ENCODE results near the gene SBNO1. TPM values are rescaled to one million over a fixed set of nuclear protein-coding genes. Genes with fewer than 3 reads are reported as not detected.

The SBNO1 gene
- total RNA-seq, 1 experiment from 2014 or later = 23.3 TPM

DNA sequence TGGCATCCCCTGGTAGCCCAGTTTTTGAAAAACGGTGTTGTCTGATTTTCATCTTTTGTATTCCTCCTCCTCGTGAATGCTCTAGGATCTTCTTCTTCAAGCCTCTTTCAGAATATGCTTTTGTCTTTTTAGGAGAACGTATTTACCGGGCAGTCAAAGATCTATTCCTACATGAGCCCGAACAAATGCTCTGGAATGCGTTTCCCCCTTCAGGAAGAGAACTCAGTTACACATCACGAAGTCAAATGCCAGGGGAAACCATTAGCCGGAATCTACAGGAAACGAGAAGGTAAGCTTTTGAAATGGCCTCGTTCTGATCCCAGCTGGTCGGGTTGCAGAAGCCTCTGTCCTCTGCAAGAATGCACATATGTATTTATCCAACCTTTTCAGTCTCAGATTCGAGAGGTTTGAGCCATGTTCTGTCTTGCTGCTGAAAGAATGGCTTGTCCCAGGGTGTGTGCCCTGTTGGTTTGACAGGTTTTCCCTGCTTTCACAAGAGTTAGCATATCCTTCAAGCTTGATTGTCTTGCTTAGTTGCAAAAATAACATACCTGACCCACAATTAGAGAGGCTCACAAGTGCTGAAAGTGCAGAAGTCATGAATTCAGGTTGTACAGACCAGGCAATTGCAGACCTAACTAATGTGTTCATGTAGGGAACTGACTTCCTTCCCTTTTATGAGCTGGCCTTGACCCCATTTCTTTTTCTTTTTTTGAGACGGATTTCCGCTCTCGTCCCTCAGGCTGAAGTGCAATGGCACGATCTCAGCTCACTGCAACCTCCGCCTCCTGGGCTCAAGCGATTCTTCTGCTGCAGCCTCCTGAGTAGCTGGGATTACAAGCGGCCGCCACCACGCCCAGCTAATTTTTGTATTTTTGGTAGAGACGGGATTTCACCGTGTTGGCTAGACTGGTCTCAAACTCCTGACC is 26.1 kb upstream of the SBNO1 start:
- no peaks in the 10 kb centered on the region for H3K9me3 ChIP-seq (ENCODE audit: low read length)
- peaks cover 30% of the 10 kb centered on the region; the same call in 1 of the 2 replicates for H3K36me3 ChIP-seq (ENCODE audit: low read depth, low read length)
- POLR2A ChIA-PET (ENCODE audit: unreplicated experiment) = no interaction called here
- no peak overlapping the region for H3K27ac ChIP-seq (ENCODE audit: low read length)
- H3K79me2 ChIP-seq (ENCODE audit: low read length) = peaks cover 65% of the 10 kb centered on the region
- peak overlapping the region; percentile 92 for H3K4me3 ChIP-seq (ENCODE audit: low read length)
- CTCF ChIA-PET = no interaction called here
- H2AFZ ChIP-seq (ENCODE audit: low read length) = no peak overlapping the region; the same call in 1 of the 2 replicates
- ATAC-seq = no peak
- intact Hi-C loops (cut with micrococcal nuclease) = no loop called here
- H3K4me2 ChIP-seq (ENCODE audit: low read length) = peak overlapping the region; percentile 91
- H3K9ac ChIP-seq (ENCODE audit: low read length) = peak overlapping the region; percentile 83
- TF ChIP-seq, protein P1, sequence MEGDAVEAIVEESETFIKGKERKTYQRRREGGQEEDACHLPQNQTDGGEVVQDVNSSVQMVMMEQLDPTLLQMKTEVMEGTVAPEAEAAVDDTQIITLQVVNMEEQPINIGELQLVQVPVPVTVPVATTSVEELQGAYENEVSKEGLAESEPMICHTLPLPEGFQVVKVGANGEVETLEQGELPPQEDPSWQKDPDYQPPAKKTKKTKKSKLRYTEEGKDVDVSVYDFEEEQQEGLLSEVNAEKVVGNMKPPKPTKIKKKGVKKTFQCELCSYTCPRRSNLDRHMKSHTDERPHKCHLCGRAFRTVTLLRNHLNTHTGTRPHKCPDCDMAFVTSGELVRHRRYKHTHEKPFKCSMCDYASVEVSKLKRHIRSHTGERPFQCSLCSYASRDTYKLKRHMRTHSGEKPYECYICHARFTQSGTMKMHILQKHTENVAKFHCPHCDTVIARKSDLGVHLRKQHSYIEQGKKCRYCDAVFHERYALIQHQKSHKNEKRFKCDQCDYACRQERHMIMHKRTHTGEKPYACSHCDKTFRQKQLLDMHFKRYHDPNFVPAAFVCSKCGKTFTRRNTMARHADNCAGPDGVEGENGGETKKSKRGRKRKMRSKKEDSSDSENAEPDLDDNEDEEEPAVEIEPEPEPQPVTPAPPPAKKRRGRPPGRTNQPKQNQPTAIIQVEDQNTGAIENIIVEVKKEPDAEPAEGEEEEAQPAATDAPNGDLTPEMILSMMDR (conservative IDR thresholded peaks at IDR 0.05; ENCODE audit: low read depth, low read length) = no peak
- TF ChIP-seq EZH2phosphoT487 (IDR thresholded peaks at IDR 0.05; ENCODE audit: borderline replicate concordance, low read length) = no peak
- TF ChIP-seq EZH2 (IDR thresholded peaks at IDR 0.05; ENCODE audit: low read length, unreplicated experiment) = no peak
- H3K27me3 ChIP-seq (ENCODE audit: low read length) = no peaks in the 10 kb centered on the region
- no peaks in the 10 kb centered on the region for H4K20me1 ChIP-seq (ENCODE audit: low read length)
- BruUV-seq (replicated peaks) = TSS peak; percentile 27
- H3F3A ChIP-seq (ENCODE audit: low read length, unreplicated experiment) = no peaks in the 10 kb centered on the region
- no peak for DNase-seq
- no peaks in the 10 kb centered on the region for H3K9me2 ChIP-seq (replicated peaks; ENCODE audit: low read length)
- H3K4me1 ChIP-seq (ENCODE audit: insufficient read depth, low read length) = peaks cover 18% of the 10 kb centered on the region

DNA sequence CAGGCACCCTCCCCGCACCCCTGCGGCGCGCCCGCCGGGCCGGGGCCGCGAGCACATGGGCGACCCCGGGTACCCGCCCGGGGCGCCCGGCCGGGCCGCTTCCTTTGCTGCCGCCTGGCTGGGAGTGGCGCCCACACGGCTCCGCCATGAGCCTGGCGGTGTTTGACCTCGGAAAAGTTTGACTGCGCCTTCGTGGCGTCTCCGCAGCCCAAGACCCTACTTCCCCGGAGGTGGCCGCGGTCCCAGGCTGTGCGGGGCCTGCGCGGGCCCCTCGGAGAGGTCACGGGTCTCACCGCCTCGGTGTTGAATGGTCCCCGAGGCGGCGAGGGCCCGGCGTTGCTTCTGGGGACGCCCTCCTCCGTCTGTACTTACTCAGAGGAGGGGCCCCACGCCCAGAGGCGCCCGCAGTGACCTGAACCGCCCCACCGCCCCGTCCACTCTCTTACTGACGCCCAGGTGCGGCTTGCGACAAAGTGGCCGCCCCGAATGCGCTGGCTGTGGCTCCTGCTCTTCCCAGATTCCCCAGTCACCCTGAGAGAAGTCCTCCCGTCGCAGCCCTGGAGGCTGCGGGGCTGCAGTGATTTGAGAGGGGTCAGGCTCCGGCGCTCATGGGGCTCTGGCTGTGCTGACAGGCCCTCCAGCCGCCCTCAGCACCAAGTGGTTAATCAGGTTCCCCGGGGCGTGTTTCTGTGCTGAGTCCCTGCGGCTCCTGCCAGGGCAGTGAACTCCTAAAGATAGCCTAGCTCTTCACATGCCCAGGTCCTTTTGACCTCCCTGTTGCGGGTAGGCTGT is 25.1 kb upstream of the SBNO1 start:
- Histone ChIP-seq H3K4me2 (ENCODE audit: low read length) (peak overlapping the region; percentile 91), H2AFZ (ENCODE audit: low read length) (peak overlapping the region; percentile 82), H3K9me3 (ENCODE audit: low read length) (no peaks in the 10 kb centered on the region), H3K4me1 (ENCODE audit: insufficient read depth, low read length) (peaks cover 23% of the 10 kb centered on the region), H3K27me3 (ENCODE audit: low read length) (no peaks in the 10 kb centered on the region), H3F3A (ENCODE audit: low read length, unreplicated experiment) (no peaks in the 10 kb centered on the region), H4K20me1 (ENCODE audit: low read length) (no peaks in the 10 kb centered on the region), H3K9me2 (replicated peaks; ENCODE audit: low read length) (no peaks in the 10 kb centered on the region), H3K27ac (ENCODE audit: low read length) (peak overlapping the region; percentile 36), H3K36me3 (ENCODE audit: low read depth, low read length) (peaks cover 26% of the 10 kb centered on the region; the same call in 1 of the 2 replicates), H3K4me3 (ENCODE audit: low read length) (peak overlapping the region; percentile 92), H3K79me2 (ENCODE audit: low read length) (peaks cover 74% of the 10 kb centered on the region), H3K9ac (ENCODE audit: low read length) (peak overlapping the region; percentile 83)
- TF ChIP-seq, protein P1 (conservative IDR thresholded peaks at IDR 0.05; ENCODE audit: low read depth, low read length) = no peak
- no peak for TF ChIP-seq EZH2 (IDR thresholded peaks at IDR 0.05; ENCODE audit: low read length, unreplicated experiment)
- no peak for TF ChIP-seq EZH2phosphoT487 (IDR thresholded peaks at IDR 0.05; ENCODE audit: borderline replicate concordance, low read length)
- ChIA-PET CTCF (no interaction called here), POLR2A (ENCODE audit: unreplicated experiment) (no interaction called here)
- ATAC-seq (peak; percentile 33), DNase-seq (peak; percentile 60)
- intact Hi-C loops (cut with micrococcal nuclease) = no loop called here
- BruUV-seq (replicated peaks) = no TSS peak
